Measurements from ENCODE around the gene SCYL3. TPM values are rescaled to one million over a fixed set of nuclear protein-coding genes. Genes with fewer than 3 reads are reported as not detected.

Gene SCYL3
- total and polyA plus RNA-seq, 2 of the 13 experiments (the other 11 are each of a cell fraction or from before 2014, with no cell fraction given): 3.3 to 4.9 TPM

DNA sequence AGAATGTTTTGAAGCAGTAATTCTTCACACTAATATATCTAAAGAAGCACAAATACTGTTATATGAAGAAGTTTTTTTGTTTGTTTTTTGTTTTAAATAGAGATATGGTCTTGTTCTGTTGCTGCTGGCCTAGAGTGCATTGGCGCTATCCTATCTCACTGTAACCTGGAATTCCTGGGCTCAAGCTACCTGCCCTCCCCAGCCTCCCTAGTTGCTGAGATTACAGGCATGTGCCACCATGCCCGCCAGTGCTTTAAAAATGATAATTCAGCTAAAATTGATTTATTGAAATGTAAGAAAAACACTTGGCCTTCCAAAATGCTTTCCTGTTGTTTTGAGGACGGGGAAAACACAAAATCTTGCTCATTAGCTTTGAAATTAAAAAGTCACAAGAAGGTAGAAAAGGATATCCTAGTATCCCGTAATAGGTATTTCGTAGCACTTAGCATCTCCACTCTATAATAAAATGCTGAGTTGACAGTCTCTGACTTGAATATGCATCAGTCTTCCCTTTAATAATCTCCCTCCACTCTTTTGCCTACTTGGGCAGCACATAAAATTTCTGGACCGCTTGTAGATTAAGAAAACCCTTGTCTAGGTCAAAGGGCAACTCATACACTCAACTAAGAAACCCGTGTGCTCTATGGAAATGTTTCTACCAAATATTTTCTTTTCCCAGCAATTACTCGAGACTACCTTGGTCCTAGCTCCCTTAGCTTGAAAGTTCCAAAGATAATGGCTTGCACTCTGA is 1.3 kb downstream of the SCYL3 start (continued):
- TF ChIP-seq SNAI1 (CRISPR knock-in tag; IDR thresholded peaks at IDR 0.05; ENCODE audit: borderline replicate concordance) (no peak), ZKSCAN1 (IDR thresholded peaks at IDR 0.05; ENCODE audit: low read length) (no peak), MED8 (CRISPR knock-in tag; IDR thresholded peaks at IDR 0.05; ENCODE audit: insufficient replicate concordance) (no peak), SRSF1 (optimal IDR thresholded peaks at IDR 0.05; ENCODE audit: low read depth, low read length) (no peak), NKX3-1 (CRISPR knock-in tag; IDR thresholded peaks at IDR 0.05) (no peak), NBN (conservative IDR thresholded peaks at IDR 0.05) (no peak), ZNF850 (CRISPR knock-in tag; conservative IDR thresholded peaks at IDR 0.05) (no peak), PPARG (CRISPR knock-in tag; conservative IDR thresholded peaks at IDR 0.05) (no peak; the same call in 1 of the 2 replicates), MXD4 (CRISPR knock-in tag; IDR thresholded peaks at IDR 0.05) (no peak), BCL6 (CRISPR knock-in tag; IDR thresholded peaks at IDR 0.05) (no peak), ZNF3 (CRISPR knock-in tag; IDR thresholded peaks at IDR 0.05) (no peak), HMG20B (CRISPR knock-in tag; conservative IDR thresholded peaks at IDR 0.05) (no peak), ARID2 (CRISPR knock-in tag; IDR thresholded peaks at IDR 0.05; ENCODE audit: borderline replicate concordance) (no peak)
- TF ChIP-seq, protein P1, sequence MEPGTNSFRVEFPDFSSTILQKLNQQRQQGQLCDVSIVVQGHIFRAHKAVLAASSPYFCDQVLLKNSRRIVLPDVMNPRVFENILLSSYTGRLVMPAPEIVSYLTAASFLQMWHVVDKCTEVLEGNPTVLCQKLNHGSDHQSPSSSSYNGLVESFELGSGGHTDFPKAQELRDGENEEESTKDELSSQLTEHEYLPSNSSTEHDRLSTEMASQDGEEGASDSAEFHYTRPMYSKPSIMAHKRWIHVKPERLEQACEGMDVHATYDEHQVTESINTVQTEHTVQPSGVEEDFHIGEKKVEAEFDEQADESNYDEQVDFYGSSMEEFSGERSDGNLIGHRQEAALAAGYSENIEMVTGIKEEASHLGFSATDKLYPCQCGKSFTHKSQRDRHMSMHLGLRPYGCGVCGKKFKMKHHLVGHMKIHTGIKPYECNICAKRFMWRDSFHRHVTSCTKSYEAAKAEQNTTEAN (CRISPR knock-in tag; conservative IDR thresholded peaks at IDR 0.05): no peak
- TF ChIP-seq, protein P2, sequence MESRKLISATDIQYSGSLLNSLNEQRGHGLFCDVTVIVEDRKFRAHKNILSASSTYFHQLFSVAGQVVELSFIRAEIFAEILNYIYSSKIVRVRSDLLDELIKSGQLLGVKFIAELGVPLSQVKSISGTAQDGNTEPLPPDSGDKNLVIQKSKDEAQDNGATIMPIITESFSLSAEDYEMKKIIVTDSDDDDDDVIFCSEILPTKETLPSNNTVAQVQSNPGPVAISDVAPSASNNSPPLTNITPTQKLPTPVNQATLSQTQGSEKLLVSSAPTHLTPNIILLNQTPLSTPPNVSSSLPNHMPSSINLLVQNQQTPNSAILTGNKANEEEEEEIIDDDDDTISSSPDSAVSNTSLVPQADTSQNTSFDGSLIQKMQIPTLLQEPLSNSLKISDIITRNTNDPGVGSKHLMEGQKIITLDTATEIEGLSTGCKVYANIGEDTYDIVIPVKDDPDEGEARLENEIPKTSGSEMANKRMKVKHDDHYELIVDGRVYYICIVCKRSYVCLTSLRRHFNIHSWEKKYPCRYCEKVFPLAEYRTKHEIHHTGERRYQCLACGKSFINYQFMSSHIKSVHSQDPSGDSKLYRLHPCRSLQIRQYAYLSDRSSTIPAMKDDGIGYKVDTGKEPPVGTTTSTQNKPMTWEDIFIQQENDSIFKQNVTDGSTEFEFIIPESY (CRISPR knock-in tag; IDR thresholded peaks at IDR 0.05): peak; percentile 70
- TF ChIP-seq, protein P3, sequence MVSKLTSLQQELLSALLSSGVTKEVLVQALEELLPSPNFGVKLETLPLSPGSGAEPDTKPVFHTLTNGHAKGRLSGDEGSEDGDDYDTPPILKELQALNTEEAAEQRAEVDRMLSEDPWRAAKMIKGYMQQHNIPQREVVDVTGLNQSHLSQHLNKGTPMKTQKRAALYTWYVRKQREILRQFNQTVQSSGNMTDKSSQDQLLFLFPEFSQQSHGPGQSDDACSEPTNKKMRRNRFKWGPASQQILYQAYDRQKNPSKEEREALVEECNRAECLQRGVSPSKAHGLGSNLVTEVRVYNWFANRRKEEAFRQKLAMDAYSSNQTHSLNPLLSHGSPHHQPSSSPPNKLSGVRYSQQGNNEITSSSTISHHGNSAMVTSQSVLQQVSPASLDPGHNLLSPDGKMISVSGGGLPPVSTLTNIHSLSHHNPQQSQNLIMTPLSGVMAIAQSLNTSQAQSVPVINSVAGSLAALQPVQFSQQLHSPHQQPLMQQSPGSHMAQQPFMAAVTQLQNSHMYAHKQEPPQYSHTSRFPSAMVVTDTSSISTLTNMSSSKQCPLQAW (CRISPR knock-in tag; IDR thresholded peaks at IDR 0.05): no peak

Measured in HepG2 (cell line).